ENCODE data around the gene ZNF660.
"Not testable (repeated sequence)": the region's sequence is repeated elsewhere in the genome, so short reads cannot be mapped to it uniquely, and the experiment has no call there.

The ZNF660 gene

GRCh38 chr3:44562147-44562546 is 22.6 kb upstream of the ZNF660 start:
- no peak for TF ChIP-seq CTCF (IDR thresholded peaks at IDR 0.05)
- TF ChIP-seq ZFX (IDR thresholded peaks at IDR 0.05; ENCODE audit: borderline replicate concordance) = no peak
- H3K27ac ChIP-seq = no peak overlapping the region

GRCh38 chr3:44568561-44568960 is 16.2 kb upstream of the ZNF660 start:
- H3K27ac ChIP-seq = no peak overlapping the region
- no peak for TF ChIP-seq ZFX (IDR thresholded peaks at IDR 0.05; ENCODE audit: borderline replicate concordance)
- TF ChIP-seq CTCF (IDR thresholded peaks at IDR 0.05) = no peak

GRCh38 chr3:44571024-44571423 is 13.7 kb upstream of the ZNF660 start:
- TF ChIP-seq ZFX (IDR thresholded peaks at IDR 0.05; ENCODE audit: borderline replicate concordance) (no peak), CTCF (IDR thresholded peaks at IDR 0.05) (no peak)
- H3K27ac ChIP-seq = no peak overlapping the region

GRCh38 chr3:44576613-44577012 is 8.2 kb upstream of the ZNF660 start:
- no peak for TF ChIP-seq ZFX (IDR thresholded peaks at IDR 0.05; ENCODE audit: borderline replicate concordance)
- TF ChIP-seq CTCF (IDR thresholded peaks at IDR 0.05) = no peak
- no peak overlapping the region for H3K27ac ChIP-seq

GRCh38 chr3:44577354-44577952 is 7.3 kb upstream of the ZNF660 start:
- H3K27ac ChIP-seq = not testable (repeated sequence)

GRCh38 chr3:44578316-44578715 is 6.4 kb upstream of the ZNF660 start:
- H3K27ac ChIP-seq = not testable (repeated sequence)

GRCh38 chr3:44578924-44579515 is 5.7 kb upstream of the ZNF660 start:
- not testable (repeated sequence) for H3K27ac ChIP-seq

GRCh38 chr3:44579749-44580148 is 5.0 kb upstream of the ZNF660 start:
- not testable (repeated sequence) for H3K27ac ChIP-seq

GRCh38 chr3:44580971-44581370 is 3.8 kb upstream of the ZNF660 start:
- not testable (repeated sequence) for H3K27ac ChIP-seq

- H3K27ac ChIP-seq = no peak overlapping the region
- no peak for TF ChIP-seq CTCF (IDR thresholded peaks at IDR 0.05)
- no peak for TF ChIP-seq ZFX (IDR thresholded peaks at IDR 0.05; ENCODE audit: borderline replicate concordance)
These were observed 11.9 kb downstream of the ZNF660 start for GRCh38 chr3:44596621-44597020.

All from 22Rv1 (cell line).